HG02981 (cell line): ENCODE results near the gene SPEG.

ENCODE experiments used
- ATAC-seq: cut with Tn5 transposase; IDR thresholded peaks from one replicate; pipeline ENCODE4 v1.9.1; 2021; ENCODE audit warnings: mild to moderate bottlenecking, moderate library complexity; ENCODE audit not compliant: unreplicated experiment

Gene SPEG

GRCh38 chr2:219441451-219442255 is 7.0 kb downstream of the SPEG start:
- ATAC-seq: no peak

GRCh38 chr2:219442256-219443015 is 7.8 kb downstream of the SPEG start:
- ATAC-seq: no peak

- no peak for ATAC-seq
Measured at GRCh38 chr2:219443016-219443696, 8.5 kb downstream of the SPEG start.

GRCh38 chr2:219443697-219444023 is 9.0 kb downstream of the SPEG start:
- no peak for ATAC-seq

GRCh38 chr2:219444566-219445091 is 10.0 kb downstream of the SPEG start:
- no peak for ATAC-seq

GRCh38 chr2:219445220-219445640 is 10.6 kb downstream of the SPEG start:
- ATAC-seq: no peak

GRCh38 chr2:219446101-219446504 is 11.5 kb downstream of the SPEG start:
- ATAC-seq: no peak

- no peak for ATAC-seq
Measured at GRCh38 chr2:219446689-219447088, 12.0 kb downstream of the SPEG start.

- ATAC-seq: no peak
Measured at GRCh38 chr2:219447242-219448098, 12.8 kb downstream of the SPEG start.

GRCh38 chr2:219448099-219448775 is 13.6 kb downstream of the SPEG start:
- no peak for ATAC-seq

- ATAC-seq: no peak
Measured at GRCh38 chr2:219448776-219449341, 14.2 kb downstream of the SPEG start.

GRCh38 chr2:219449609-219450008 is 15.0 kb downstream of the SPEG start:
- ATAC-seq: no peak

- no peak for ATAC-seq
Measured at GRCh38 chr2:219451661-219452360, 17.2 kb downstream of the SPEG start.

GRCh38 chr2:219452361-219453317 is 18.0 kb downstream of the SPEG start:
- no peak for ATAC-seq

GRCh38 chr2:219453671-219454590 is 19.3 kb downstream of the SPEG start:
- no peak for ATAC-seq

GRCh38 chr2:219455581-219455980 is 20.9 kb downstream of the SPEG start:
- ATAC-seq: no peak
